HuH-7 (cell line): ENCODE measurements around the gene CTTNBP2NL.

Experiments
- DNase-seq: peaks from one replicate; pipeline ENCODE4 v3.0.0; 2011; ENCODE audit warnings: low spot score

The CTTNBP2NL gene

DNA sequence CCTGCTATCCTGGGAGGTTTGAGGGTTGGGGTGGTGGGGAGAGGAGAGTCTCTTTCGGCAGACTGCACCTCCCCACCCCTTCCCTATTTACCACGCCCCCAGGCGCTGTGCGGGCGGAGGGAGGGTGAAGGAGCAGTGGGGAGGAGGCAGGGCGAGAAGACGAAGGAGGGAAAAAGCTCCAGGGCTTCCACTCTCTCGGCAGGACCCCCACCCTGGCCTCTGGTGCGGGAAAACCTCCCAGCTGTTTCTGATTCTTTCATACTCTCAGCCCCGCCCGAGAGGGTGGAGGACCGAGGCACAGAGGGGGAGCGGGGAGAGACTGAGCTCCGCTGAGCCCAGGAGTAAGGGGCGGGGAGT, 111.9 kb downstream of the CTTNBP2NL start:
- peak; percentile 73 for DNase-seq

DNA sequence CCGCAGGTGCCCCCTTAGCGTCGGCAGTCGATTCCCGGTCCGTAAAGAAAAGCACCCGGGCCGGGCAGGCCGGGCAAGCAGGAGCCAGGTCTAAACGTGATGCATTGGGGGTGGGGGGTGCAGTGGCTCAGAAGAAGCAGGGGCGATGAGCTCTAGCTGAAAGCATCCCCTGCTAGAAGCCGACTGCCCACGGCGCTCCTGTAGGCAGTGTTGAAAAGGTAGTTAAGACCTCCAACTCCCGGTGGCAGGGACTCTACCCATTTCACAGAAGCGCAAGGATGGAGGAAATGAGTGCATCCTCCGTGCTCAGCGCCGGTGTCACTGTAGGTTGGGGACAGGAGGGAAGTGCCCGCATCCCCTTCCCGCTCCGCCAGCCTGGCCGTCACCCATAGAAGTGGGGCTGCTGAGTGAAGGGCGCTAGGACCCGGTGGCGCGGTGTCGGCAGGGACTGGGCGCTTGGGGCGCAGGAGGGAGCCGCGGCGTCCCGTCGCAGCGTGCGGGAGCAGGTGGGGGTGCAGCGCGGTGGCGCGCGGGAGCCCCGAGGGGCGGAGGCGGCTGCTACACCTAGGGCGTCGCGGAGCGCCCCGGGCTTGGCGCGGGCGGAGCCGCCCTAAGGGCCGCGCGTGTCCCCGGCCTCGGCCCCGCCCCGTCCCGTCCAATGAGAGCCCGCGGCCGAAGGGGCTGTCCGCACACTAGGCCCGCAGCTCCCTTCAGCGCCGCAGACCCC, 112.4 kb downstream of the CTTNBP2NL start, which contains the start of gene WNT2B:
TSS of gene WNT2B (plus strand) at position 688 of the 727 bp plus-strand sequence. CDS start 298 bp downstream, outside the sequence.
- DNase-seq: peak; percentile 58

DNA sequence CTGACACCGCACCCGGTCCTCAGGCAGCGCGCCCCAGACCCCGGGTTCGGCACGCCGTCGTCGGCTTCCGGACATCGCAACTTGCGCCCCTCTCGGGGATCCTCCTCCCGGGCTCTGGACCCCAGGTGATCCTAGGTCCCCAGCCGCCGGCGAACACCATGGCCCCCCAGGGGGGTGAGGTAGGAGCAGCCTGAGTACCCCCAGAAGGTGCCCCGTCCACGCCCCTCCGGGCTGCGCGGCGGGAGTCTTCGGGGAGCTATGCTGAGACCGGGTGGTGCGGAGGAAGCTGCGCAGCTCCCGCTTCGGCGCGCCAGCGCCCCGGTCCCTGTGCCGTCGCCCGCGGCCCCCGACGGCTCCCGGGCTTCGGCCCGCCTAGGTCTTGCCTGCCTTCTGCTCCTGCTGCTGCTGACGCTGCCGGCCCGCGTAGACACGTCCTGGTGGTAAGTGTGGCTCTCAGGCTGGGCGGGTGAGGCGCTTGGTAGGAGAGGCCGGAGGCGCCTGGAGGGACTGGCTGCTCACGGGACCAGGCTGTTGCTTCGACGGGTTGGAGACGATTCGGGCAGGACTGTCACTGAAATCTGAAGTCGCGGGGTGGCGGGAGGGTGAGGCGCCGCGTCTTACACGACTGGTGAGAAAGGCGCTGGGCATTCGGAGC, 113.1 kb downstream of the CTTNBP2NL start:
- DNase-seq: no peak

GRCh38 chr1:112509660-112510178, 113.7 kb downstream of the CTTNBP2NL start:
- no peak for DNase-seq

DNA sequence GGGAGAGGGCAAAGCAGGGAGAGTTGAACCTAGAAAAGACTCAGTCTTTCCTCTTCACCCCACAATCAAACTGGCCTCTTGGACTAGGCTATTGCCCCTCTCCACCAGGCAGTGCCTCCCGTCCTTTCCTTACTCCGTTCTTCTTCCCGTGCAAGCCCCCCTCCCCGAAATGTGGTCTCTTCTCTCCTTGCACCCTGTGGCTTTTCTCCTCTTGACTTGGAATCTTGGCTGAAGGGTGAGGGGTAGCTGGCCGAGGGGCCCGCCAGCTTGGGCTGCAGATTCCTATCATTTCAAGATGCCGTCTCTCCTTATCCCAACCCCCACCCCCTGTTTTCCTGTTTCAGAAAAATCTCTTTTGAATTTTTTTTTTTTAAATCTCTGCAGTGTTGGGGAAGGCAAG, 114.3 kb downstream of the CTTNBP2NL start:
- DNase-seq: no peak
